ENCODE data around the gene CNTN5. TPM values are rescaled to one million over a fixed set of nuclear protein-coding genes. Genes with fewer than 3 reads are reported as not detected.

CNTN5 gene
- total RNA-seq, 2 donors from 2014 or later: 0.85 to 4.2 TPM

GRCh38 chr11:100119176-100119575 is 1098.4 kb downstream of the CNTN5 start:
- Histone ChIP-seq H3K4me1 (ENCODE audit: control insufficient read depth in 1 of 2, low read depth in 2 of 2) (no peaks in the 10 kb centered on the region), H3K4me3 (no peak overlapping the region), H3K9me3 (no peaks in the 10 kb centered on the region), H3K27ac (no peak overlapping the region), H3K36me3 (no peaks in the 10 kb centered on the region), H3K27me3 (replicated peaks; ENCODE audit: insufficient read depth) (no peaks in the 10 kb centered on the region)
- no peak for DNase-seq (ENCODE audit: low spot score)
- no peak for TF ChIP-seq CTCF (IDR thresholded peaks at IDR 0.05)
- ATAC-seq (ENCODE audit: insufficient number of reproducible peaks, low FRiP score, low read depth): no peak

GRCh38 chr11:100133114-100133513 is 1112.4 kb downstream of the CNTN5 start:
- no peak for TF ChIP-seq CTCF (IDR thresholded peaks at IDR 0.05)
- ATAC-seq (ENCODE audit: insufficient number of reproducible peaks, low FRiP score, low read depth): no peak
- no peaks in the 10 kb centered on the region for H3K36me3 ChIP-seq
- H3K9me3 ChIP-seq: no peaks in the 10 kb centered on the region
- no peak overlapping the region for H3K27ac ChIP-seq
- H3K27me3 ChIP-seq (replicated peaks; ENCODE audit: insufficient read depth): no peaks in the 10 kb centered on the region
- no peak overlapping the region for H3K4me3 ChIP-seq
- DNase-seq (ENCODE audit: low spot score): no peak
- no peaks in the 10 kb centered on the region for H3K4me1 ChIP-seq (ENCODE audit: control insufficient read depth in 1 of 2, low read depth in 2 of 2)

GRCh38 chr11:100141201-100141600 is 1120.5 kb downstream of the CNTN5 start:
- H3K27me3 ChIP-seq (replicated peaks; ENCODE audit: insufficient read depth): no peaks in the 10 kb centered on the region
- H3K9me3 ChIP-seq: no peaks in the 10 kb centered on the region
- no peak overlapping the region for H3K27ac ChIP-seq
- no peak overlapping the region for H3K4me3 ChIP-seq
- ATAC-seq (ENCODE audit: insufficient number of reproducible peaks, low FRiP score, low read depth) (no peak), DNase-seq (ENCODE audit: low spot score) (no peak)
- no peaks in the 10 kb centered on the region for H3K4me1 ChIP-seq (ENCODE audit: control insufficient read depth in 1 of 2, low read depth in 2 of 2)
- no peak for TF ChIP-seq CTCF (IDR thresholded peaks at IDR 0.05)
- H3K36me3 ChIP-seq: no peaks in the 10 kb centered on the region

GRCh38 chr11:100151944-100152343 is 1131.2 kb downstream of the CNTN5 start:
- DNase-seq (ENCODE audit: low spot score): no peak
- Histone ChIP-seq H3K27ac (no peak overlapping the region), H3K4me1 (ENCODE audit: control insufficient read depth in 1 of 2, low read depth in 2 of 2) (no peaks in the 10 kb centered on the region), H3K9me3 (no peaks in the 10 kb centered on the region), H3K27me3 (replicated peaks; ENCODE audit: insufficient read depth) (no peaks in the 10 kb centered on the region), H3K36me3 (no peaks in the 10 kb centered on the region), H3K4me3 (no peak overlapping the region)
- no peak for ATAC-seq (ENCODE audit: insufficient number of reproducible peaks, low FRiP score, low read depth)
- no peak for TF ChIP-seq CTCF (IDR thresholded peaks at IDR 0.05)

- ATAC-seq (ENCODE audit: insufficient number of reproducible peaks, low FRiP score, low read depth) (no peak), DNase-seq (ENCODE audit: low spot score) (no peak)
- no peaks in the 10 kb centered on the region for H3K36me3 ChIP-seq
- no peak overlapping the region for H3K4me3 ChIP-seq
- no peak for TF ChIP-seq CTCF (IDR thresholded peaks at IDR 0.05)
- no peaks in the 10 kb centered on the region for H3K9me3 ChIP-seq
- H3K27me3 ChIP-seq (replicated peaks; ENCODE audit: insufficient read depth): no peaks in the 10 kb centered on the region
- no peak overlapping the region for H3K27ac ChIP-seq
- H3K4me1 ChIP-seq (ENCODE audit: control insufficient read depth in 1 of 2, low read depth in 2 of 2): no peaks in the 10 kb centered on the region
Observed at GRCh38 chr11:100152766-100153165, 1132.0 kb downstream of the CNTN5 start.

Measured in thoracic aorta (tissue), 2 donors.